HL-60/S4 treated with retinoic acid at 250 ng/mL for 4 days and 3 days (cell line): Measurements from ENCODE around the gene PAPPA.

Experiments used
- in situ Hi-C: fragments of 300-500 bp; cut with MboI; formaldehyde crosslinking; loops from 2 replicates; pipeline ENCODE4 v1.7.0; 2022; ENCODE audit warnings: low sequenced_read_pairs

PAPPA gene

GRCh38 chr9:116303886-116304538 lies 150.4 kb downstream of the PAPPA start:
- in situ Hi-C loops = no loop called here

- in situ Hi-C loops = no loop called here
Measured at GRCh38 chr9:116304761-116305160, 151.2 kb downstream of the PAPPA start.

- in situ Hi-C loops = no loop called here
Measured at GRCh38 chr9:116308076-116308475, 154.5 kb downstream of the PAPPA start.

GRCh38 chr9:116309900-116310611 lies 156.5 kb downstream of the PAPPA start:
- in situ Hi-C loops = no loop called here

- in situ Hi-C loops = no loop called here
Measured at GRCh38 chr9:116312221-116312620, 158.6 kb downstream of the PAPPA start.

GRCh38 chr9:116313638-116314037 lies 160.0 kb downstream of the PAPPA start:
- in situ Hi-C loops = no loop called here

- in situ Hi-C loops = no loop called here
Measured at GRCh38 chr9:116316246-116316645, 162.7 kb downstream of the PAPPA start.

GRCh38 chr9:116317503-116317902 lies 163.9 kb downstream of the PAPPA start:
- in situ Hi-C loops = no loop called here

GRCh38 chr9:116318468-116319374 lies 165.1 kb downstream of the PAPPA start:
- in situ Hi-C loops = no loop called here

- in situ Hi-C loops = no loop called here
Measured at GRCh38 chr9:116319480-116319879, 165.9 kb downstream of the PAPPA start.

GRCh38 chr9:116320290-116320689 lies 166.7 kb downstream of the PAPPA start:
- in situ Hi-C loops = no loop called here

- in situ Hi-C loops = no loop called here
Measured at GRCh38 chr9:116322521-116322920, 168.9 kb downstream of the PAPPA start.

GRCh38 chr9:116323012-116323411 lies 169.4 kb downstream of the PAPPA start:
- in situ Hi-C loops = no loop called here

- in situ Hi-C loops = no loop called here
Measured at GRCh38 chr9:116323571-116323970, 170.0 kb downstream of the PAPPA start.

- in situ Hi-C loops = no loop called here
Measured at GRCh38 chr9:116325924-116326323, 172.3 kb downstream of the PAPPA start.

- in situ Hi-C loops = no loop called here
Measured at GRCh38 chr9:116327701-116328405, 174.3 kb downstream of the PAPPA start.

GRCh38 chr9:116329470-116329869 lies 175.9 kb downstream of the PAPPA start:
- in situ Hi-C loops = no loop called here

- in situ Hi-C loops = no loop called here
Measured at GRCh38 chr9:116331241-116331640, 177.7 kb downstream of the PAPPA start.

- in situ Hi-C loops = no loop called here
Measured at GRCh38 chr9:116332090-116332489, 178.5 kb downstream of the PAPPA start.

GRCh38 chr9:116333254-116333653 lies 179.7 kb downstream of the PAPPA start:
- in situ Hi-C loops = no loop called here
